Right atrium auricular region (tissue), 2 donors: ENCODE results near the gene SEC24C. TPM values are rescaled to one million over a fixed set of nuclear protein-coding genes. Genes with fewer than 3 reads are reported as not detected.

Experiments used
- DNase-seq: peaks from one replicate; pipeline ENCODE4 v3.0.0-alpha.2; 2019; ENCODE audit warnings: low spot score
- H3K27ac ChIP-seq, 2 donors: fragments of 200-600 bp; sonication (generic); 1 replicate in 1 of 2; 2 replicates in 1 of 2; pipeline ENCODE4 v1.5.1; 2016 to 2019
- H3K27me3 ChIP-seq, 2 donors: fragments of 200-600 bp; sonication (generic); one replicate each; pipeline versions ENCODE4 v1.5.1 to v1.6.0; 2017 to 2019
- H3K36me3 ChIP-seq: fragments of 200-600 bp; sonication (generic); one replicate; pipeline ENCODE4 v1.5.1; 2016
- H3K4me1 ChIP-seq, 2 donors: fragments of 200-600 bp; sonication (generic); one replicate each; pipeline versions ENCODE4 v1.5.1 to v1.6.0; 2017 to 2019
- H3K4me3 ChIP-seq, 2 donors: fragments of 200-600 bp; sonication (generic); 1 replicate in 1 of 2; 2 replicates in 1 of 2; pipeline ENCODE4 v1.5.1; 2017 to 2019; ENCODE audit warnings: mild to moderate bottlenecking in 1 of 2, moderate library complexity in 1 of 2
- H3K9me3 ChIP-seq, 2 donors: fragments of 200-600 bp; sonication (generic); one replicate each; pipeline ENCODE4 v1.5.1; 2019
- CTCF ChIP-seq, 2 donors: fragments of 200-600 bp; sonication (generic); IDR thresholded peaks; one replicate each; pipeline ENCODE4 v1.5.1; 2019; ENCODE audit warnings: antibody characterized with exemption in 2 of 2
- total RNA-seq, 2 donors: library from RNA; depleted of rRNA; stranded (reverse); fragments of >200 nt; gene quantifications; one replicate each; pipeline ENCODE4 v1.1.0, GENCODE V29; 2016

The SEC24C gene
- total RNA-seq, 2 donors from 2014 or later = 38.5 to 51.8 TPM

- DNase-seq = no peak
- no peaks in the 10 kb centered on the region for H3K27me3 ChIP-seq
- no peak for TF ChIP-seq CTCF (IDR thresholded peaks at IDR 0.05)
- H3K27ac ChIP-seq = no peak overlapping the region
- peaks cover 93% of the 10 kb centered on the region for H3K36me3 ChIP-seq
- H3K4me3 ChIP-seq = no peak overlapping the region
- no peaks in the 10 kb centered on the region for H3K4me1 ChIP-seq
- no peaks in the 10 kb centered on the region for H3K9me3 ChIP-seq
Measured at GRCh38 chr10:73797324-73798025, 53.3 kb downstream of the SEC24C start.

GRCh38 chr10:73798087-73798486 lies 53.9 kb downstream of the SEC24C start:
- DNase-seq = no peak
- Histone ChIP-seq H3K9me3 (no peaks in the 10 kb centered on the region), H3K36me3 (peaks cover 93% of the 10 kb centered on the region), H3K27me3 (no peaks in the 10 kb centered on the region), H3K4me3 (no peak overlapping the region), H3K27ac (no peak overlapping the region), H3K4me1 (no peaks in the 10 kb centered on the region)
- TF ChIP-seq CTCF (IDR thresholded peaks at IDR 0.05) = no peak

GRCh38 chr10:73798927-73799560 lies 54.9 kb downstream of the SEC24C start:
- Histone ChIP-seq H3K4me1 (no peaks in the 10 kb centered on the region), H3K27me3 (no peaks in the 10 kb centered on the region), H3K4me3 (no peak overlapping the region), H3K27ac (no peak overlapping the region), H3K36me3 (peaks cover 93% of the 10 kb centered on the region), H3K9me3 (no peaks in the 10 kb centered on the region)
- no peak for TF ChIP-seq CTCF (IDR thresholded peaks at IDR 0.05)
- no peak for DNase-seq

- DNase-seq = no peak
Measured at GRCh38 chr10:73799899-73800559, 55.9 kb downstream of the SEC24C start.

GRCh38 chr10:73800560-73801252 lies 56.5 kb downstream of the SEC24C start:
- no peak for DNase-seq
- Histone ChIP-seq H3K4me1 (no peaks in the 10 kb centered on the region), H3K4me3 (no peak overlapping the region), H3K27ac (no peak overlapping the region), H3K27me3 (no peaks in the 10 kb centered on the region), H3K9me3 (no peaks in the 10 kb centered on the region), H3K36me3 (peaks cover 93% of the 10 kb centered on the region)
- no peak for TF ChIP-seq CTCF (IDR thresholded peaks at IDR 0.05)

More at GRCh38 chr10:73799899-73800559, 55.9 kb downstream of the SEC24C start:
- Histone ChIP-seq H3K36me3 (peaks cover 93% of the 10 kb centered on the region), H3K27me3 (no peaks in the 10 kb centered on the region), H3K4me1 (no peaks in the 10 kb centered on the region), H3K9me3 (no peaks in the 10 kb centered on the region), H3K27ac (no peak overlapping the region), H3K4me3 (no peak overlapping the region)
- no peak for TF ChIP-seq CTCF (IDR thresholded peaks at IDR 0.05)
